Stimulated activated CD8-positive, alpha-beta memory T cell treated with anti-CD3 and anti-CD28 coated beads, Interleukin-7, amount 100 ng/mL, for 4 hours (primary cell): ENCODE measurements around the gene ZNF385D.

Experiments used
- DNase-seq, 2 donors: peaks; one replicate each; pipeline ENCODE4 v3.0.0-alpha.2; 2020; ENCODE audit warnings: low read depth in 2 of 2

Gene ZNF385D

DNA sequence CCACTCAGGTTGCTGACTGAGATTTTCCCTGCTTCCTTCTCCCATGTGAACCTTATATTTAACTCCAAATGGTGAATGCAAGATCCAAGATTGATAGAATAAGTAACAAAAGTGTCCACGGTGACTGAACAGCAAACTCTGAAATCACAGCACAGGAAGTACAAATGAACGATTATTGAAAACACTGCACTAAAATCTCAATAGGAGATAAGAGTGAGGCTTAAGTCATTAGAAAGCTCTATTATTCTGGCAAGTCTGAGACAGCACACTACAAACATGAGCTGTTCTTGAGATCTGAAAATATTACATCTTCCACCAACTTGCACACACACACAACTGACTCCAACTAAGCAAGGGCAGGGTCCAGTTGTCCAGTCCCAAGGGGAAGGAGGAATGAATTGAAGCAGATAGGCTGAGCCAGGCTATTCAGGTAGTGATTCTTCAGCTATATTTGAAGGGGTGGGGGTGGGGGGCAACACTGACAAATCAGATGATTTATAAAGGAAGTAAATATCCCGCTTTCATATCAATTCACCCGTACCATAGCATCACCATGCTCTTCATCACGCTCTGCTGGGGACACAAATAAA, 2.9 kb downstream of the ZNF385D start:
- no peak for DNase-seq

GRCh38 chr3:21747376-21747775, 3.6 kb downstream of the ZNF385D start:
- no peak for DNase-seq

GRCh38 chr3:21745966-21746365, 5.0 kb downstream of the ZNF385D start:
- DNase-seq: no peak

GRCh38 chr3:21744793-21745192, 6.2 kb downstream of the ZNF385D start:
- DNase-seq: no peak

GRCh38 chr3:21738935-21739702, 11.9 kb downstream of the ZNF385D start:
- no peak for DNase-seq

DNA sequence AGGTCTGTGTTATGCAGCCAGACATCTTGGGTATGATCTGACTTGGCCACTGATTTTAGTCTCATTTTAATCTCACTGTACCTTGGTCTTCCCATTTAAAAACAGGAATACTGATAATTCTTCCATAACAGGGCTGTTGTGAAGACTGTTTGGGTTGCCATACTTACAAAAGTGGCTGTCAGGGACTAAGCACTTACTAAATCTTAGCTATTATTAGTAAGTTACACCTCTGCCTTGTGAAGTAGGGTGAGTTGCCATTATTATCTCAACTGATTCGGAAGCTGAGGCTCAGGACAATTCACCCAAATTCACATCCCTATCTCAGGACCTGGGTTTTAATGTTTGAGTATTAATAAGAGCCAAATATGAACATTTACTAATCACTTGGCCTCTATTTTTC, 12.7 kb downstream of the ZNF385D start:
- no peak for DNase-seq

- DNase-seq: no peak
Measured at GRCh38 chr3:21734746-21735145, 16.3 kb downstream of the ZNF385D start.

GRCh38 chr3:21729888-21730459, 21.0 kb downstream of the ZNF385D start:
- no peak for DNase-seq

DNA sequence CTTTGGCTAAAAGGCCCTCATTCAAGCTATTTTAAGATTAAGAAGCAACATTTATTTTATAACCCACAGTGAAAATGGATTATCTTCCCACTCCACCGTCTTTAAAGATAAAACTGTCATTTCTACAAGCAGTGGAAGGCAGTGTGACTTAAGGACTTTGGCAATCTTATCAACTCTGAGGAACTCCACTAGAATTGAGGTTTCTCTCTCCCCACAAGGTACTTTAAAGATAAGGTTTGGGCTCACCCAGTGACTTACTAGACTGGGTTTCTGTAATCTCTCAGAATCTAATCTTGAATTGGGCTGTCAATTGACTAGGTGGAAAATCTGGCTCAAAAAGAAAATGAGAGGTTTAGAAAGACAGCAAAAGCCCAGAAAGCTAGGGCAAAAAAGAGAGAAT, 21.7 kb downstream of the ZNF385D start:
- no peak for DNase-seq

DNA sequence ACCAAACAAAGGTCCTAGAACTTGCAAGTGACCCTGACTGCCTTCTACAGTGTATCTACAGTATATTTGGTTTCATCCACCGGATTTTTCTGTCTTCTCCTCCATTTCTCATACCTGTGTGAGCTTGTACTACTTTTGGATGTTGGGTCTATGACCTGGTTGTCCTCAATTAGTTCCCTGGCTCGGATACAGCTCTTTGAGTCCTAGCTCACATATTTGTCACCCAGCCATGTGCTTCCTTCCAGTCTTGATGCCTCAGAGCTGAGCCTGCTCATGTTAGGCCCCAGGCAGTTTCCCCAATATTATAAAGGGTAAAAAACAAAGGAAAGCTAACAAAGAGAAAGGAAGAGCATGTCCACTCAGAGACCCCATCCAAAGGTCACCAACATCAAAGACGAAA, 28.2 kb downstream of the ZNF385D start:
- DNase-seq: no peak

DNA sequence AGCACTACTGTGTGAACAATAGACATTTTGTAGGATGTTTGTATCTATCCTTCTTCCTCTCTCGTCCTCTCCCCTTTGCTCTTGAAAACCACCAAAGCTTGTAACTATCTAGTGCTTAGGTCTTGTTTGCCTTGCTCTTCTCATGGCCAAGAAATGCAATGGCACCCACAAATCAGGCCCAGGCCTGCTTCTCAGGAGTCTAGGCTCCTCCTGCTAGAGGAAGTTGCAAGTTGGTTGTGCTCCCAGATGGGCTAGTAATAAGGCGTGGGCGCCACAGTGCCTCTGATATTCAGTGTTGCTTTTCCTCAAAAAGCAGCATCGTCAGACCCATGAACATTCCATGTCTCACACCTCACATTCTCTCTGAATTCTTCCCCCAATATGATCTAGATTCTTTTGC, 28.7 kb downstream of the ZNF385D start:
- DNase-seq: no peak

DNA sequence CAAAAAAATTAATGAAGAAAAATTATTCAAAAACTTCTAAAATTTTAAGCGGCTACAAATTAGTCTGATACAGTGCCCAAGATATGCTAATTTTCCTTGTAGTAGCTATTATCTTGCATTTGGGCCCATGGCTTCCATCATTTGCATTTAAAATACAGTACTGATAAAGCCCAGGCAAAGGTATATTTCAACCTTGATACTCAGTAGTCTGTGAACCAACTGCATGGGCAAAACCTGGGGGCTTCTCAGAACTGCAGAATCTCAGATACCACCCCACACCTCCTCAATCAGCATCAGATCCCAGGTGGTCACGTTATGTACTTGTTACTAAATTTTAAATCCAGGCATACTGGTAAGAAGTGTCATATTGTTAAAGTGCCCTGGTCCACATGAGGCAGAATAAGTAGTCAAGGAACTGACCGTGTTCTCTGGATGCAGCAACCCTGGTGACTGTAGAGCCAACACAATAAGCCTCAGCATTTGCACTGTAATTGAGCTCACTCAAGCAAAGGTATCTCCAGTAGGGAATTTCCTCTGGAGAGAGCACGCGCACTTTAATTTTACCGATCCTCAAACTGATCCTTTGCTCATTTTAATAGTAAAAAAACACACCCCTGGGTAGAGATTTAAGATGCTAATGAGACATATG, 31.9 kb downstream of the ZNF385D start:
- DNase-seq: no peak

- no peak for DNase-seq
Measured at GRCh38 chr3:21718161-21718765, 32.7 kb downstream of the ZNF385D start.

DNA sequence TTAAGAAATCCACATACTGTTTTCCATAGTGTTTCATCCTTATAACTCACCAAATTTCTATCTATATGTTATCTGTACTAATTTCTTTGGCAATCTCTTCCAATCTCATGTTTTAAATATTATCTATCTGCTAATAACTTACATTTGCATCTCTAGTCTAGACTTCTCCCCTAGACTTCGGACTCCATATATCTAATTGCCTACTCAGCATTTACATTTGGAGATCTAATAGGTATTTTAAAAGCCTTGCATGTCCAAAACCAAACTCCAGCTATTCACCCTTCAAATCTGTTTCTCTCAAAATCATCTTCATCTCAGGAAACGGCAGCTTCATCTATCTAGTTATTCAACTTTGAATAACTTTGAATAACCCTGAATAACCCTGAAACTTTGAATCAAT, 35.3 kb downstream of the ZNF385D start:
- no peak for DNase-seq

DNA sequence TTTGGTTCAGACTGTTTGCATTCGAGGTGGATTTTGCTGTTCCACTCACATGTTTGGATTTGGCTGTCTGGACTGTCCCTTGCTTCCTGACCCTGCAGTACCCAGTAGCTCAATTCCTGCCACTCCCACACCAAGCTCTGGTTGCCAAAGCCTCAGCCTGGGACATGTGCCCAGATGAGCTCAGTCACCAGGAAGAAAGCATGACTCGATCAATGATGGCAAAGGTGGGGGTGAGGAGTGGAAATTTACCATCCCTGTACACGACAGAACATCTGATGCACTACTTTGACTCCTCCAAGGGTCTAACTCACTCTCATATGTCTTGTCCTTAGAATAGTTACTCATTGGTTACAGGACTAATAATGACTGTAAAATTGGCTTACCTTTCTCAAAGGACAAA, 45.2 kb downstream of the ZNF385D start:
- DNase-seq: no peak

GRCh38 chr3:21704796-21705195, 46.2 kb downstream of the ZNF385D start:
- DNase-seq: no peak

GRCh38 chr3:21703291-21703690, 47.7 kb downstream of the ZNF385D start:
- no peak for DNase-seq

DNA sequence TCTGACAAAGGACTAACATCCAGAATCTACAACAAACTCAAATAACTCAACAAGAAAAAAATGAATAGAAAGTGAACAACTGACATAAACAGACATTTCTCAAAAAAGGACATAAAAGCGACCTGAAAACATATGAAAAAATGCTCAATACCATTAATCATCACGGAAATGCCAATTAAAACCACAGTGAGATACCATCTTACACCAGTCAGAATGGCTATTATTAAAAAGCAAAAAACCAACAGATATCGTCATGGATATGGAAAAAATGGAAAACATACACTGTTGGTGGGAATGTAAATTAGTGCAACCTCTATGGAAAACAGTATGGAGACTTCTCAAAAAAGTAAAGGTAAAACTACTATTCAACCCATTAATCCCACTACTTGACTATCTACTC, 53.3 kb downstream of the ZNF385D start:
- no peak for DNase-seq

GRCh38 chr3:21694506-21694905, 56.5 kb downstream of the ZNF385D start:
- no peak for DNase-seq

DNA sequence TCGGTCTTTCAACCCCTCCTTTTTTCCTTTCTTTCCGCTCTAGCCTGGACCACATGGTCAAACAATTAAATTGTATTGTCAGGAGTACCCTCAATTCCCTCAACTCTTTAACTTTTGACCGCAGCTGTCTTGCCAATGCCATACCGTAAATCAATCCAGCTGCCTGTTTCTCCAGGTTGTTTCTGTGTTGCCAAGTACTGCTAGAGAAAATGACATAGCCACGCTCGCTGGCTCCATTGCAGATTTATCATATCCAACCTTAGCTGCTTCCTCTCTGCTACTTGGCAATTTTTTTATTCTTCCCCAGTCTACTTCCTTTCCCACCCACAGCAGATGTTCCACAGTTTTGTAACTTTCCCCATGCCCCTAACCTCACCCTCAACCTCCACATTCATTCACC, 60.0 kb downstream of the ZNF385D start:
- no peak for DNase-seq

DNA sequence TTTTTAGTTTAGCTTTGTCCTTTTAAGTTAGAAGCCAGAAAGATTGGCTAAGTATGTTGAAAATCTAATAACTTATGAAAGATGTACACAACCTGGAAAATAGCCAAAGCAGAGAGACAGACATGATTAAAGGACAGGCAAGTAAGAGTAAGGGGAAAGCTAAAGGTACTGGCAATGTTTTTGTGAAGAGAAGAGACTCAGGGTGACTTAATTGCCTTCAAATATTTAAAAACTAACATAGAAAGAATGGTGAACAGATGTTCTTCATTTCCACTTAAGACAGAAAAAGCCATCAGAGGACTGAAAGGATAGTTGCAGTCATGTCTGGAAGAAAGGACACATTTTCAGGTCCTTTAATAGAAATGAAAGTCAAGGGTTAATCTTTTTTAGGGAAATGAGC, 68.8 kb downstream of the ZNF385D start:
- no peak for DNase-seq

- DNase-seq: no peak
Measured at GRCh38 chr3:21673393-21673792, 77.6 kb downstream of the ZNF385D start.
